Neuronal stem cell (in vitro differentiated cells): ENCODE data around the gene VWF.
A peak's percentile ranks its signal among the peaks of the same experiment; 100 is the strongest.

ENCODE experiments used
- DNase-seq: peaks from one replicate; pipeline ENCODE4 v3.0.0-alpha.2; 2013; ENCODE audit warnings: low spot score
- H2AFZ ChIP-seq: one replicate; pipeline ENCODE4 v1.6.1; 2013; ENCODE audit warnings: mild to moderate bottlenecking, low read length, inconsistent platforms
- H2AK5ac ChIP-seq: 2 replicates; pipeline ENCODE4 v1.6.1; 2013; ENCODE audit warnings: low read depth, mild to moderate bottlenecking, inconsistent platforms, low read length, moderate library complexity, mixed read lengths
- H2BK120ac ChIP-seq: 2 replicates; pipeline ENCODE4 v1.6.1; 2013; ENCODE audit warnings: low read depth, mild to moderate bottlenecking, inconsistent platforms, low read length, moderate library complexity, mixed read lengths
- H2BK12ac ChIP-seq: one replicate; pipeline ENCODE4 v1.6.1; 2013; ENCODE audit warnings: low read length, inconsistent platforms
- H2BK15ac ChIP-seq: 2 replicates; pipeline ENCODE4 v1.6.1; 2013; ENCODE audit warnings: mild to moderate bottlenecking, low read length, inconsistent platforms, mixed read lengths
- H2BK5ac ChIP-seq: one replicate; pipeline ENCODE4 v1.6.1; 2013; ENCODE audit warnings: inconsistent platforms, mild to moderate bottlenecking, low read length, moderate library complexity
- H3K14ac ChIP-seq: one replicate; pipeline ENCODE4 v1.6.1; 2013; ENCODE audit warnings: low read length, inconsistent platforms
- H3K18ac ChIP-seq: 2 replicates; pipeline ENCODE4 v1.6.1; 2013; ENCODE audit warnings: low read length, inconsistent platforms
- H3K23ac ChIP-seq: 2 replicates; pipeline ENCODE4 v1.6.1; 2013; ENCODE audit warnings: low read depth, mild to moderate bottlenecking, mixed read lengths, low read length, inconsistent platforms; ENCODE audit not compliant: poor library complexity
- H3K27ac ChIP-seq: replicated peaks from 3 replicates; pipeline ENCODE4 v1.5.1; 2013; ENCODE audit warnings: low read length, inconsistent platforms
- H3K27me3 ChIP-seq, 3 experiments: 2 replicates each; pipeline ENCODE4 v1.6.1; 2013; ENCODE audit warnings: low read length in 3 of 3, mild to moderate bottlenecking in 2 of 3, inconsistent platforms in 1 of 3, low read depth in 1 of 3, mixed read lengths in 1 of 3, moderate library complexity in 1 of 3; ENCODE audit not compliant: control insufficient read depth in 3 of 3, insufficient read depth in 3 of 3
- H3K36me3 ChIP-seq, 2 donors: replicated peaks in 1 of 2; 2 replicates each; pipeline ENCODE4 v1.6.1; 2013; ENCODE audit warnings: low read length in 2 of 2; ENCODE audit not compliant: control insufficient read depth in 2 of 2, insufficient read depth in 2 of 2
- H3K4ac ChIP-seq: 2 replicates; pipeline ENCODE4 v1.6.1; 2013; ENCODE audit warnings: inconsistent platforms, mild to moderate bottlenecking, low read length, moderate library complexity
- H3K4me1 ChIP-seq, 2 donors: 1 replicate in 1 of 2; 2 replicates in 1 of 2; pipeline ENCODE4 v1.6.1; 2013; ENCODE audit warnings: low read length in 2 of 2, low read depth in 1 of 2; ENCODE audit not compliant: control insufficient read depth in 2 of 2, insufficient read depth in 1 of 2
- H3K4me2 ChIP-seq: one replicate; pipeline ENCODE4 v1.6.1; 2013; ENCODE audit warnings: mild to moderate bottlenecking, low read length, inconsistent platforms; ENCODE audit not compliant: insufficient read depth, poor library complexity, severe bottlenecking
- H3K4me3 ChIP-seq, 2 donors: 2 replicates each; pipeline ENCODE4 v1.5.1; 2013; ENCODE audit warnings: low read length in 2 of 2, mild to moderate bottlenecking in 2 of 2, inconsistent platforms in 1 of 2, moderate library complexity in 1 of 2
- H3K79me1 ChIP-seq: one replicate; pipeline ENCODE4 v1.6.1; 2013; ENCODE audit warnings: low read depth, mild to moderate bottlenecking, inconsistent platforms, low read length, moderate library complexity
- H3K9ac ChIP-seq: one replicate; pipeline ENCODE4 v1.6.1; 2013; ENCODE audit warnings: mild to moderate bottlenecking, low read depth, low read length, inconsistent platforms; ENCODE audit not compliant: poor library complexity
- H3K9me3 ChIP-seq, 2 donors: replicated peaks in 1 of 2; 2 replicates each; pipeline versions ENCODE3 to v1.6.1; 2013; ENCODE audit warnings: low read length in 2 of 2, mild to moderate bottlenecking in 2 of 2, inconsistent platforms in 1 of 2, low read depth in 1 of 2, mixed read lengths in 1 of 2, moderate library complexity in 1 of 2; ENCODE audit not compliant: control insufficient read depth in 2 of 2, insufficient read depth in 1 of 2
- H4K8ac ChIP-seq: one replicate; pipeline ENCODE4 v1.6.1; 2013; ENCODE audit warnings: low read depth, mild to moderate bottlenecking, inconsistent platforms, low read length, moderate library complexity
- H4K91ac ChIP-seq: one replicate; pipeline ENCODE4 v1.6.1; 2013; ENCODE audit warnings: low read length, low read depth, mild to moderate bottlenecking, inconsistent platforms; ENCODE audit not compliant: poor library complexity
- WGBS, 2 donors: extraction: QIAGEN DNeasy Blood & Tissue Kit; methylation state at CpG; one replicate each; pipeline ENCODE4 v1.1.7; 2013; ENCODE audit warnings: missing lambda C conversion rate in 2 of 2, mixed read lengths in 1 of 2; ENCODE audit not compliant: insufficient read length in 2 of 2, insufficient replicate concordance in 1 of 2; ENCODE audit errors: extremely low coverage in 2 of 2; 5-methylcytosine and 5-hydroxymethylcytosine counted together

The VWF gene

GRCh38 chr12:6088921-6089747 is 35.3 kb downstream of the VWF start:
- H3K4me2 ChIP-seq = no peak overlapping the region
- no peaks in the 10 kb centered on the region for H3K27me3 ChIP-seq
- no peak overlapping the region for H4K91ac ChIP-seq
- no peak overlapping the region for H2AK5ac ChIP-seq
- H3K23ac ChIP-seq = no peak overlapping the region
- DNase-seq = no peak
- no peaks in the 10 kb centered on the region for H3K36me3 ChIP-seq
- no peak overlapping the region for H4K8ac ChIP-seq
- no peak overlapping the region for H3K9ac ChIP-seq
- no peak overlapping the region for H3K4me3 ChIP-seq
- no peak overlapping the region for H3K18ac ChIP-seq
- WGBS, 2 donors = no CpG with 5 or more reads among the region's 15 CpGs
- no peak overlapping the region for H2BK120ac ChIP-seq
- H2BK5ac ChIP-seq = no peak overlapping the region
- H3K4ac ChIP-seq = no peak overlapping the region
- peaks cover 18 to 24% of the 10 kb centered on the region in 2 donors for H3K4me1 ChIP-seq
- no peak overlapping the region for H3K14ac ChIP-seq
- H3K9me3 ChIP-seq = no peaks in the 10 kb centered on the region
- peak overlapping the region; percentile 48 for H2AFZ ChIP-seq
- no peak overlapping the region for H2BK12ac ChIP-seq
- no peak overlapping the region for H2BK15ac ChIP-seq
- no peaks in the 10 kb centered on the region for H3K79me1 ChIP-seq
- no peak overlapping the region for H3K27ac ChIP-seq

DNA sequence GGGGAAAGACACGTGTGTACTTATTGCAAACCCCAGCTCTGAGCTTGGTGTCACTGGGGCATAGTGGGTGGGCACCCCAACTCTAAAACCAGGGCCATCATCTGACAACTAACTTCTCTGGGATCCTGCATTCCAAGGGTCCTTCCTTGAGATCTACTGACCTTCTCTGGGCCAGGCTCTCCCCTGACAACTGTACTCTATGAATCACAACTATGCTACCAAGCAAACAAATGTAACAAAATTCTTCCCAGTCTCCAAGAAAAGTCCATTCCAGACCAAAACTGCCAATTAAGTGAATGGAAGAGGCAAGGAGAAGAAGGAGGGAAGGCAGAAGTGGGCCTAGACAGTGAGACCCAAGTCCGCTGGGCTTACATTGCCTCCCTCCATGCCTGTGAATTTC is 38.2 kb downstream of the VWF start:
- no peak overlapping the region for H3K23ac ChIP-seq
- no peak overlapping the region for H3K9ac ChIP-seq
- H4K91ac ChIP-seq = no peak overlapping the region
- H2BK120ac ChIP-seq = no peak overlapping the region
- H2BK5ac ChIP-seq = no peak overlapping the region
- no peak overlapping the region for H2BK15ac ChIP-seq
- DNase-seq = no peak
- WGBS, 2 donors = no CpG with 5 or more reads among the region's 2 CpGs
- peak overlapping the region; percentile 3 for H2AK5ac ChIP-seq
- H2AFZ ChIP-seq = no peak overlapping the region
- no peak overlapping the region for H3K4me3 ChIP-seq
- H3K14ac ChIP-seq = no peak overlapping the region
- H3K27me3 ChIP-seq = no peaks in the 10 kb centered on the region
- no peak overlapping the region for H3K4me2 ChIP-seq
- no peak overlapping the region for H2BK12ac ChIP-seq
- H3K4me1 ChIP-seq = peaks cover 23 to 27% of the 10 kb centered on the region in 2 donors
- H3K9me3 ChIP-seq = no peaks in the 10 kb centered on the region
- no peak overlapping the region for H4K8ac ChIP-seq
- no peak overlapping the region for H3K27ac ChIP-seq
- no peak overlapping the region for H3K18ac ChIP-seq
- no peaks in the 10 kb centered on the region for H3K79me1 ChIP-seq
- H3K4ac ChIP-seq = no peak overlapping the region
- H3K36me3 ChIP-seq = no peaks in the 10 kb centered on the region

- Histone ChIP-seq H3K23ac (no peak overlapping the region), H3K27ac (no peak overlapping the region), H3K9me3 (no peaks in the 10 kb centered on the region), H3K4ac (no peak overlapping the region), H3K36me3 (no peaks in the 10 kb centered on the region), H2BK12ac (peak overlapping the region; percentile 63), H3K4me3 (no peak overlapping the region), H4K91ac (no peak overlapping the region), H2BK120ac (no peak overlapping the region), H3K9ac (no peak overlapping the region), H3K14ac (no peak overlapping the region), H3K18ac (peak overlapping the region; percentile 58), H2BK5ac (no peak overlapping the region), H3K4me2 (no peak overlapping the region), H4K8ac (no peak overlapping the region), H3K4me1 (peaks cover 24 to 27% of the 10 kb centered on the region in 2 donors), H2AK5ac (peak overlapping the region; percentile 33), H2AFZ (no peak overlapping the region), H3K79me1 (no peaks in the 10 kb centered on the region), H2BK15ac (no peak overlapping the region), H3K27me3 (no peaks in the 10 kb centered on the region)
- DNase-seq = no peak
- WGBS, 2 donors = no CpG with 5 or more reads among the region's 3 CpGs
Observed at GRCh38 chr12:6085841-6086240, 38.6 kb downstream of the VWF start.

DNA sequence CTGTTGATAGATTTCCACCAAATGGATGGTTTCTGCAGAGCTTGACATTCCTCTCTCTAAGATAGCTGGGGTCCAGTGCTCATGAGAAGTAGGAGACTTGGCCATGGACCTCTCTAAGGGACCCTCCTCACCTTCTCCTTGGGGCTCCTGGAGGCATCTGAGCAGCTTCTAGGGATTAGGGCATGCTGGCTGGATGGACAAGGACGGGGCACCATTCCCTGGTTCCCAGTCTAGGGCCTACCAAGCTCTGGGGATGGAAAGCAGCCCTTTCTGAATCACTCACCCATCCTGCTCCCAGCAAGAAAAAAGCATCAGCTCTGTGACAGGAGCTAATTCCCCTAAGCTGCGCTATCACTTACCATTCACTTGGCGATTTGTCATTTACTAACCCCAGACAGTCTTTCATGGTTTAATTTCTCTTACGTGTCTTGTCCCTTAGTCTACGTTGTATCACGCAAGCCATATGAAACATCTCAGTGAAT is 39.5 kb downstream of the VWF start:
- H3K27ac ChIP-seq = peak overlapping the region; percentile 88

More for the DNA sequence above, 39.5 kb downstream of the VWF start:
- H2BK12ac ChIP-seq = peak overlapping the region; percentile 26
- H3K4me1 ChIP-seq = peaks cover 27% of the 10 kb centered on the region in 2 donors
- H2BK120ac ChIP-seq = peak overlapping the region; percentile 98
- H4K8ac ChIP-seq = no peak overlapping the region
- no peak overlapping the region for H3K4me3 ChIP-seq
- no CpG with 5 or more reads among the region's 6 CpGs for WGBS, 2 donors
- H3K23ac ChIP-seq = no peak overlapping the region
- no peak overlapping the region for H2AFZ ChIP-seq
- no peak for DNase-seq
- no peak overlapping the region for H3K14ac ChIP-seq
- no peak overlapping the region for H2BK5ac ChIP-seq
- H3K9ac ChIP-seq = no peak overlapping the region
- H3K79me1 ChIP-seq = no peaks in the 10 kb centered on the region
- H3K27me3 ChIP-seq = no peaks in the 10 kb centered on the region
- peak overlapping the region; percentile 77 for H2AK5ac ChIP-seq
- H3K9me3 ChIP-seq = no peaks in the 10 kb centered on the region
- no peak overlapping the region for H2BK15ac ChIP-seq
- peak overlapping the region; percentile 93 for H3K18ac ChIP-seq
- no peak overlapping the region for H3K4ac ChIP-seq
- peak overlapping the region; percentile 79 for H4K91ac ChIP-seq
- H3K4me2 ChIP-seq = peak overlapping the region; percentile 51
- no peaks in the 10 kb centered on the region for H3K36me3 ChIP-seq
